NT2/D1 (cell line): ENCODE results near the gene MTHFD2.

Experiments
- DNase-seq: peaks from one replicate; pipeline ENCODE4 v3.0.0-alpha.2; 2011; ENCODE audit warnings: low read depth, low spot score
- H3K27me3 ChIP-seq: 2 replicates; pipeline ENCODE4 v1.6.0; 2011; ENCODE audit warnings: mild to moderate bottlenecking; ENCODE audit not compliant: insufficient read length, insufficient read depth
- H3K36me3 ChIP-seq: 2 replicates; pipeline ENCODE4 v1.6.1; 2011; ENCODE audit warnings: mild to moderate bottlenecking, low read length, mixed read lengths; ENCODE audit not compliant: insufficient read depth, insufficient read length
- H3K4me1 ChIP-seq: 2 replicates; pipeline ENCODE4 v1.5.1; 2011; ENCODE audit not compliant: insufficient read depth, insufficient read length
- H3K4me3 ChIP-seq: 2 replicates; pipeline ENCODE4 v1.5.1; 2011; ENCODE audit warnings: low read depth; ENCODE audit not compliant: insufficient read length
- H3K9ac ChIP-seq: 2 replicates; pipeline ENCODE4 v1.6.0; 2011; ENCODE audit warnings: low read depth; ENCODE audit not compliant: insufficient read length
- H3K9me3 ChIP-seq: 2 replicates; pipeline ENCODE4 v1.5.1; 2011; ENCODE audit warnings: mild to moderate bottlenecking, low read length; ENCODE audit not compliant: insufficient read depth
- SUZ12 ChIP-seq: IDR thresholded peaks from 2 replicates; pipeline ENCODE4 v1.6.1; 2011; ENCODE audit not compliant: insufficient read length, insufficient read depth; ENCODE audit errors: extremely low read depth
- YY1 ChIP-seq: IDR thresholded peaks from 2 replicates; pipeline ENCODE4 v1.6.1; 2011; ENCODE audit not compliant: insufficient read length, insufficient read depth
- ZNF274 ChIP-seq: IDR thresholded peaks from 2 replicates; pipeline ENCODE4 v1.6.1; 2011; ENCODE audit warnings: mild to moderate bottlenecking, low read depth, low read length

Gene MTHFD2

GRCh38 chr2:74198461-74199274 is at the start of gene MTHFD2:
MTHFD2 (plus strand) TSS chr2:74198615; CDS start chr2:74198642, 27 bp downstream.
- Histone ChIP-seq H3K27me3 (no peaks in the 10 kb centered on the region), H3K4me1 (no peaks in the 10 kb centered on the region), H3K9me3 (no peaks in the 10 kb centered on the region), H3K9ac (peak within 1 kb of the TSS; percentile 99), H3K36me3 (peaks cover 27% of the 10 kb centered on the region), H3K4me3 (peak within 1 kb of the TSS; percentile 88)
- DNase-seq, result peak; percentile 97
- TF ChIP-seq SUZ12 (no peak), YY1 (no peak), ZNF274 (no peak)

GRCh38 chr2:74149247-74149525 is 49.2 kb upstream of the MTHFD2 start:
- no peak overlapping the region for H3K9ac ChIP-seq
- H3K4me1 ChIP-seq, result no peaks in the 10 kb centered on the region
- H3K4me3 ChIP-seq, result no peak overlapping the region
- no peak for TF ChIP-seq SUZ12
- no peak for TF ChIP-seq YY1
- no peak for TF ChIP-seq ZNF274
- DNase-seq, result no peak
- H3K36me3 ChIP-seq, result peaks cover 40% of the 10 kb centered on the region
- no peaks in the 10 kb centered on the region for H3K9me3 ChIP-seq
- no peaks in the 10 kb centered on the region for H3K27me3 ChIP-seq

GRCh38 chr2:74149570-74150319 is 48.7 kb upstream of the MTHFD2 start:
- Histone ChIP-seq H3K4me3 (no peak overlapping the region), H3K4me1 (no peaks in the 10 kb centered on the region), H3K9ac (no peak overlapping the region), H3K36me3 (peaks cover 40% of the 10 kb centered on the region), H3K27me3 (no peaks in the 10 kb centered on the region), H3K9me3 (no peaks in the 10 kb centered on the region)
- DNase-seq, result no peak
- TF ChIP-seq SUZ12 (no peak), ZNF274 (no peak)

GRCh38 chr2:74152954-74153353 is 45.5 kb upstream of the MTHFD2 start:
- H3K4me1 ChIP-seq, result no peaks in the 10 kb centered on the region
- H3K9me3 ChIP-seq, result no peaks in the 10 kb centered on the region
- no peak overlapping the region for H3K9ac ChIP-seq
- H3K36me3 ChIP-seq, result peaks cover 57% of the 10 kb centered on the region
- DNase-seq, result no peak
- H3K27me3 ChIP-seq, result no peaks in the 10 kb centered on the region
- TF ChIP-seq SUZ12 (no peak), YY1 (no peak), ZNF274 (no peak)
- H3K4me3 ChIP-seq, result no peak overlapping the region

- Histone ChIP-seq H3K4me3 (no peak overlapping the region), H3K4me1 (no peaks in the 10 kb centered on the region), H3K27me3 (no peaks in the 10 kb centered on the region), H3K9me3 (no peaks in the 10 kb centered on the region), H3K36me3 (peaks cover 70% of the 10 kb centered on the region), H3K9ac (no peak overlapping the region)
- DNase-seq, result no peak
- TF ChIP-seq ZNF274, result no peak
- no peak for TF ChIP-seq SUZ12
- TF ChIP-seq YY1, result no peak
Observed at GRCh38 chr2:74155830-74156229, 42.6 kb upstream of the MTHFD2 start.

GRCh38 chr2:74162951-74163350 is 35.5 kb upstream of the MTHFD2 start:
- H3K4me1 ChIP-seq, result peaks cover 2% of the 10 kb centered on the region
- no peak overlapping the region for H3K9ac ChIP-seq
- H3K27me3 ChIP-seq, result no peaks in the 10 kb centered on the region
- no peak overlapping the region for H3K4me3 ChIP-seq
- DNase-seq, result no peak
- no peak for TF ChIP-seq SUZ12
- no peak for TF ChIP-seq ZNF274
- TF ChIP-seq YY1, result no peak
- H3K36me3 ChIP-seq, result peaks cover 62% of the 10 kb centered on the region
- H3K9me3 ChIP-seq, result no peaks in the 10 kb centered on the region

- Histone ChIP-seq H3K4me1 (peaks cover 2% of the 10 kb centered on the region), H3K36me3 (peaks cover 64% of the 10 kb centered on the region), H3K9ac (no peak overlapping the region), H3K9me3 (no peaks in the 10 kb centered on the region), H3K27me3 (no peaks in the 10 kb centered on the region), H3K4me3 (no peak overlapping the region)
- DNase-seq, result no peak
- no peak for TF ChIP-seq SUZ12
- no peak for TF ChIP-seq YY1
- TF ChIP-seq ZNF274, result no peak
Observed at GRCh38 chr2:74164761-74165160, 33.7 kb upstream of the MTHFD2 start.
